DOHH2 (cell line): ENCODE data around the gene CAPN15.

ENCODE experiments used
- H3F3A ChIP-seq: fragments of 200-600 bp; sonication (generic), shearing (Covaris generic); 2 replicates; pipeline ENCODE4 v1.6.0; 2016; ENCODE audit warnings: antibody characterized with exemption, mild to moderate bottlenecking; ENCODE audit not compliant: control insufficient read depth, insufficient read depth
- H3K27ac ChIP-seq: fragments of 200-600 bp; sonication (generic); 2 replicates; pipeline ENCODE4 v1.5.1; 2014; ENCODE audit warnings: low read depth, mild to moderate bottlenecking, low read length, moderate library complexity
- H3K27me3 ChIP-seq: fragments of 200-600 bp; sonication (generic); 2 replicates; pipeline ENCODE4 v1.6.1; 2014; ENCODE audit warnings: mild to moderate bottlenecking, low read length, mixed read lengths; ENCODE audit not compliant: control insufficient read depth
- H3K36me3 ChIP-seq: fragments of 200-600 bp; sonication (generic); 2 replicates; pipeline ENCODE4 v1.6.1; 2014; ENCODE audit warnings: mild to moderate bottlenecking, low read length, moderate library complexity, mixed read lengths; ENCODE audit not compliant: control insufficient read depth
- H3K4me1 ChIP-seq: fragments of 200-600 bp; sonication (generic); 2 replicates; pipeline ENCODE4 v1.6.1; 2014; ENCODE audit warnings: mild to moderate bottlenecking, low read length, mixed read lengths; ENCODE audit not compliant: control insufficient read depth
- H3K4me2 ChIP-seq: fragments of 200-600 bp; sonication (generic); 2 replicates; pipeline ENCODE4 v1.6.0; 2014; ENCODE audit warnings: mild to moderate bottlenecking, low read length, moderate library complexity
- H3K4me3 ChIP-seq: fragments of 200-600 bp; sonication (generic); 2 replicates; pipeline ENCODE4 v1.5.1; 2014; ENCODE audit warnings: mild to moderate bottlenecking, low read length, mixed read lengths
- H3K79me2 ChIP-seq: fragments of 200-600 bp; sonication (generic); 2 replicates; pipeline ENCODE4 v1.6.1; 2014; ENCODE audit warnings: mild to moderate bottlenecking, low read length, mixed read lengths; ENCODE audit not compliant: control insufficient read depth
- H3K9me2 ChIP-seq: fragments of 200-600 bp; sonication (generic); replicated peaks from 2 replicates; pipeline ENCODE4 v1.6.1; 2014; ENCODE audit warnings: mild to moderate bottlenecking, low read length, mixed read lengths; ENCODE audit not compliant: control insufficient read depth
- H3K9me3 ChIP-seq: fragments of 200-600 bp; sonication (generic); 2 replicates; pipeline ENCODE4 v1.6.1; 2014; ENCODE audit warnings: antibody characterized with exemption, low read length, mixed read lengths; ENCODE audit not compliant: control insufficient read depth, insufficient read depth
- H4K20me1 ChIP-seq: fragments of 200-600 bp; sonication (generic); 2 replicates; pipeline ENCODE4 v1.6.0; 2014; ENCODE audit warnings: low read depth, mild to moderate bottlenecking, antibody characterized with exemption, low read length, moderate library complexity; ENCODE audit not compliant: control insufficient read depth, insufficient read depth
- EZH2phosphoT487 ChIP-seq: fragments of 200-600 bp; sonication (generic); IDR thresholded peaks from 2 replicates; pipeline ENCODE4 v1.6.1; 2017; ENCODE audit warnings: borderline replicate concordance, mild to moderate bottlenecking, antibody characterized with exemption, low read length, moderate library complexity, mixed read lengths
- TF ChIP-seq, protein P1 (sequence below): fragments of 200-600 bp; sonication (generic); IDR thresholded peaks from one replicate; pipeline ENCODE4 v1.5.1; 2014; ENCODE audit warnings: antibody characterized with exemption, mild to moderate bottlenecking, low read depth, low read length; ENCODE audit not compliant: poor library complexity, severe bottlenecking

CAPN15 gene

DNA sequence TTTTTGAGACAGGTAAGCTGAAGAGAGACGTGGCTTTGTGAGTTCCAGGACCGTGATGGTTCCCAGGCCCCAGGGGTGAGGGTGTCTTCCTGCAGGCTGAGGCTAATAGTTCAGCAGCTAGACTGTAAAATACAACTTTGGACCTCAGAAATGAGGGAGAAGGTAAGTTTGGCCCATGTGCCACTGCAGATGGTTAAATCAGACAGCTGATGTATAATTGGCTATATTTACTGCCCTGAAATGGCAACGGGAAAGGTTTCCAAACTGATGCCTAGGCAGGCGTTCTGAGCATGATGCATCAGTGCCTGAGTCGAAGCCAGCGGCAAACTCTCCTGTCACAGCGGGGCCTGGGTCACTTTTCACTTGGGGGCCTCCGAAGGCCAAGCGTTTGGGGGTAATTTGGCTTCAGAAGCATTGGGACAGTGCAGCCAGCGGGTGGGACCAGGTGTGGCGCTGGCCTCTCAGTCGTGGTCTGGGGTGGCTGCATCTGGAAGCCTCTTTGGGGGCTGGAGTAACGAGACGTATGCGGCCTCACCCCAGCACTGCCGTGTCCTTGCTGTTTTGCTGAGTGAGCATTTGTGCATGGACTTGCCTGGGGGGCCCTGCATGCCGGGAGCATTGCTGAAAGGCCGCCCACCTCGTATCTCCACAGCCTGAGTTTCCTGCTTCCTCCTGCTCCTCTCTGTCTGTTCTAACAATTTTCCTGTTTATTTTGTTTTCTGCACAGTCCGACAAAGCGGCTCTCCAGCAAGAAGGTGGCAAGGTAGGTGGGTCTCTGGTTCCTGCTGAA lies 31.2 kb upstream of the CAPN15 start:
- Histone ChIP-seq H3K9me3 (no peaks in the 10 kb centered on the region), H3K27me3 (no peaks in the 10 kb centered on the region), H3K9me2 (no peaks in the 10 kb centered on the region), H3F3A (no peaks in the 10 kb centered on the region), H3K4me3 (no peak overlapping the region), H3K4me2 (no peak overlapping the region), H3K36me3 (0 out of 2 replicates have a peak, but pooled peaks cover 4% of the 10 kb centered on the region), H4K20me1 (no peaks in the 10 kb centered on the region), H3K79me2 (no peaks in the 10 kb centered on the region), H3K27ac (no peak overlapping the region), H3K4me1 (no peaks in the 10 kb centered on the region)
- TF ChIP-seq EZH2phosphoT487, result no peak
- TF ChIP-seq, protein P1, sequence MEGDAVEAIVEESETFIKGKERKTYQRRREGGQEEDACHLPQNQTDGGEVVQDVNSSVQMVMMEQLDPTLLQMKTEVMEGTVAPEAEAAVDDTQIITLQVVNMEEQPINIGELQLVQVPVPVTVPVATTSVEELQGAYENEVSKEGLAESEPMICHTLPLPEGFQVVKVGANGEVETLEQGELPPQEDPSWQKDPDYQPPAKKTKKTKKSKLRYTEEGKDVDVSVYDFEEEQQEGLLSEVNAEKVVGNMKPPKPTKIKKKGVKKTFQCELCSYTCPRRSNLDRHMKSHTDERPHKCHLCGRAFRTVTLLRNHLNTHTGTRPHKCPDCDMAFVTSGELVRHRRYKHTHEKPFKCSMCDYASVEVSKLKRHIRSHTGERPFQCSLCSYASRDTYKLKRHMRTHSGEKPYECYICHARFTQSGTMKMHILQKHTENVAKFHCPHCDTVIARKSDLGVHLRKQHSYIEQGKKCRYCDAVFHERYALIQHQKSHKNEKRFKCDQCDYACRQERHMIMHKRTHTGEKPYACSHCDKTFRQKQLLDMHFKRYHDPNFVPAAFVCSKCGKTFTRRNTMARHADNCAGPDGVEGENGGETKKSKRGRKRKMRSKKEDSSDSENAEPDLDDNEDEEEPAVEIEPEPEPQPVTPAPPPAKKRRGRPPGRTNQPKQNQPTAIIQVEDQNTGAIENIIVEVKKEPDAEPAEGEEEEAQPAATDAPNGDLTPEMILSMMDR, result no peak

DNA sequence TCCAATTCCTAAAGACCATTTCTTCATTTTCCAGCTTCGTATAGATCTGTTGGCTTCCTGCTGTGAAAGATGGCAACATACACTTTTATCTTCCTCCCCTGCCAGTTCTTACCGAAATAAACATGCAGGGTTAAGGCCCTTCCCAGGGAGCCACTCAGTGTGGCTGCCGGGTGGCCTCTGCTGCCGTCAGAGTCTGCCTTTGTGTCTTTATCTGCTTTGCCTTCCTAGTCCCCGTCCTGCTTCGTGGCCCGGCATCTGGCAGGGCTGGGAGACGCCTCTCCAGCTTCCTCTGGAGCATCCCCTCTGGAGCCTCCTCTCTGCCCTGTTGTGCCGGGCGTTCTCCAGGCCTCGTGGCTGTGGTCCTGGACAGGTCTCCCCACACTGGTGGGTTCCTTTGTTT lies 30.3 kb upstream of the CAPN15 start:
- Histone ChIP-seq H3K9me2 (no peaks in the 10 kb centered on the region), H3K4me3 (no peak overlapping the region), H3K4me1 (no peaks in the 10 kb centered on the region), H4K20me1 (no peaks in the 10 kb centered on the region), H3K79me2 (no peaks in the 10 kb centered on the region), H3K4me2 (no peak overlapping the region), H3K27me3 (no peaks in the 10 kb centered on the region), H3F3A (no peaks in the 10 kb centered on the region), H3K27ac (no peak overlapping the region), H3K9me3 (no peaks in the 10 kb centered on the region), H3K36me3 (no peaks in the 10 kb centered on the region)
- no peak for TF ChIP-seq EZH2phosphoT487
- TF ChIP-seq, protein P1, result no peak

DNA sequence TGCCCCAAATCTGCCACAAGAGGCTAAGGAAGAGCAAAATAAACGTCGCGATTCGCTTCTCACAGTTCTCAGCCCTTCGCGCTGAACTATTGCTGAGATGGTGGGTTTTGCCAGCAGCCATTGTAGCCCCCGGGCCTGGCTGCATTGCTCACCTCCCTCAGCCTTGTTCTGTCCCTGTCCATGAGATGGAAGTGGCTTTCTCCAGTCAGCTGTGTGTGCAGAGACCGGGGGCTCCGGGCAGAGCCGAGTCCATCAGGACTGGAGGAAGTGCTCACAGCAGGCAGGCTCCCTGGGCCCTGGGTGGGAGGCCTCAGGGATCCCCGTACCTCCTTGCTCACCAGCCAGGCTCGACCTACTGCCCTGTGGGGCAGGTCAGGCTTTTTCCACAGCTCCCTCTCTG lies 27.6 kb upstream of the CAPN15 start:
- TF ChIP-seq EZH2phosphoT487, result no peak
- TF ChIP-seq, protein P1, result no peak
- Histone ChIP-seq H4K20me1 (no peaks in the 10 kb centered on the region), H3K4me3 (no peak overlapping the region), H3K9me2 (no peaks in the 10 kb centered on the region), H3K4me1 (no peaks in the 10 kb centered on the region), H3F3A (no peaks in the 10 kb centered on the region), H3K9me3 (no peaks in the 10 kb centered on the region), H3K4me2 (no peak overlapping the region), H3K79me2 (no peaks in the 10 kb centered on the region), H3K36me3 (no peaks in the 10 kb centered on the region), H3K27ac (no peak overlapping the region), H3K27me3 (no peaks in the 10 kb centered on the region)
